HG03103 (cell line): ENCODE measurements around the gene LRRC27.
"Not testable (repeated sequence)": the region's sequence is repeated elsewhere in the genome, so short reads cannot be mapped to it uniquely, and the experiment has no call there.

Source experiments
- ATAC-seq: cut with Tn5 transposase; IDR thresholded peaks from one replicate; pipeline ENCODE4 v1.9.1; 2021; ENCODE audit warnings: low read depth; ENCODE audit not compliant: unreplicated experiment

Gene LRRC27

GRCh38 chr10:132336064-132336746 lies 4.2 kb downstream of the LRRC27 start:
- ATAC-seq: no peak

GRCh38 chr10:132336919-132337407 lies 5.0 kb downstream of the LRRC27 start:
- no peak for ATAC-seq

- ATAC-seq: not testable (repeated sequence)
Measured at GRCh38 chr10:132337854-132338253, 5.9 kb downstream of the LRRC27 start.

GRCh38 chr10:132338876-132339275 lies 6.9 kb downstream of the LRRC27 start:
- no peak for ATAC-seq

GRCh38 chr10:132339276-132339675 lies 7.3 kb downstream of the LRRC27 start:
- ATAC-seq: no peak

- no peak for ATAC-seq
Measured at GRCh38 chr10:132341017-132341416, 9.0 kb downstream of the LRRC27 start.

GRCh38 chr10:132341781-132342180 lies 9.8 kb downstream of the LRRC27 start:
- ATAC-seq: no peak

- ATAC-seq: no peak
Measured at GRCh38 chr10:132342553-132342952, 10.6 kb downstream of the LRRC27 start.

- no peak for ATAC-seq
Measured at GRCh38 chr10:132344386-132344785, 12.4 kb downstream of the LRRC27 start.

- ATAC-seq: no peak
Measured at GRCh38 chr10:132345345-132345744, 13.4 kb downstream of the LRRC27 start.

- ATAC-seq: no peak
Measured at GRCh38 chr10:132346806-132347205, 14.8 kb downstream of the LRRC27 start.

GRCh38 chr10:132347211-132347930 lies 15.4 kb downstream of the LRRC27 start:
- ATAC-seq: no peak

- ATAC-seq: no peak
Measured at GRCh38 chr10:132347931-132348267, 15.9 kb downstream of the LRRC27 start.

- no peak for ATAC-seq
Measured at GRCh38 chr10:132349766-132350165, 17.8 kb downstream of the LRRC27 start.

- no peak for ATAC-seq
Measured at GRCh38 chr10:132350391-132350790, 18.4 kb downstream of the LRRC27 start.

- no peak for ATAC-seq
Measured at GRCh38 chr10:132350946-132351345, 19.0 kb downstream of the LRRC27 start.

- no peak for ATAC-seq
Measured at GRCh38 chr10:132351611-132352010, 19.6 kb downstream of the LRRC27 start.

GRCh38 chr10:132352462-132353308 lies 20.7 kb downstream of the LRRC27 start:
- not testable (repeated sequence) for ATAC-seq

GRCh38 chr10:132353456-132354355 lies 21.7 kb downstream of the LRRC27 start:
- ATAC-seq: no peak
